HFFc6 (cell line): ENCODE measurements around the gene SERPINA5. TPM values are rescaled to one million over a fixed set of nuclear protein-coding genes. Genes with fewer than 3 reads are reported as not detected.

ENCODE experiments used
- DNase-seq: peaks from one replicate; pipeline ENCODE4 v3.0.0-alpha.2; 2018
- H3K27ac Mint-ChIP-seq: 2 replicates; pipeline ENCODE4 v1.8.0; 2020; ENCODE audit warnings: mild to moderate bottlenecking, mixed read lengths
- H3K27me3 Mint-ChIP-seq: 2 replicates; pipeline ENCODE4 v1.8.0; 2021; ENCODE audit warnings: mild to moderate bottlenecking, moderate library complexity, mixed read lengths; ENCODE audit not compliant: insufficient read depth
- H3K36me3 Mint-ChIP-seq: 2 replicates; pipeline ENCODE4 v1.8.0; 2021; ENCODE audit warnings: low read depth, mixed read lengths
- H3K4me1 Mint-ChIP-seq: 2 replicates; pipeline ENCODE4 v1.8.0; 2020; ENCODE audit warnings: low read depth, mixed read lengths
- H3K4me3 Mint-ChIP-seq: 2 replicates; pipeline ENCODE4 v1.8.0; 2020; ENCODE audit warnings: mild to moderate bottlenecking, moderate library complexity, mixed read lengths
- H3K9me3 Mint-ChIP-seq: 2 replicates; pipeline ENCODE4 v1.8.0; 2020; ENCODE audit warnings: mild to moderate bottlenecking, mixed read lengths
- CTCF ChIP-seq: fragments of 200-600 bp; sonication (generic); IDR thresholded peaks from 2 replicates; pipeline ENCODE4 v1.5.0; 2021; ENCODE audit warnings: antibody characterized with exemption, mild to moderate bottlenecking
- total RNA-seq, 6 experiments: library from RNA; stranded (reverse); fragmentation: NEBNext Ultra II Directional; extraction: Animal tissue kit (Norgen Biotek cat#: 25700); gene quantifications; 2 replicates in 1 of 6; 3 replicates in 5 of 6; pipeline ENCODE4 v1.2.3, GENCODE V29; 2021

Gene SERPINA5
- total RNA-seq, 6 experiments from 2014 or later = not detected

DNA sequence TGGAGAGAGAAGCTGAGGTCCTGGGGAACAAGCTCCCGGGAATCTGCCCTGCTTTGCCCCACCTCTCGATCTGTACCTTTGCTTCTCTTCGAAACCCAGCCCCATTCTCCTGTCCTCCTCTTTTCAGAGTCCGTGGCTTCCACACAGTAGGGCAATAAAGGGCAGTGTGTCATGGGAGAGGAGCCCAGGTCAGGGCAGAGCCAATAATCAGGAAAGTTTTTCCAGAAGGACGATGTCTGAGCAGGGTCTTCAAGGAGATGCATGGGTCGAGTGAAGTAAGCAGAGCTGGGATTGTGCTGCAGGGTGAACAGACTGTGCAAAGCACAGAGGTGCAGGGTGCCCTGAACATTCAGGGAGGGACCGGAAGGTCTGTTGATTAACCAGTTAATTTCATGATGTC, 42.0 kb upstream of the SERPINA5 start:
- Mint-ChIP-seq H3K9me3 (peaks cover 44% of the 10 kb centered on the region), H3K36me3 (peaks cover 4% of the 10 kb centered on the region; the same call in 1 of the 2 replicates), H3K27me3 (peaks cover 1% of the 10 kb centered on the region), H3K27ac (no peak overlapping the region), H3K4me1 (no peaks in the 10 kb centered on the region), H3K4me3 (no peak overlapping the region)
- no peak for TF ChIP-seq CTCF
- DNase-seq = no peak

DNA sequence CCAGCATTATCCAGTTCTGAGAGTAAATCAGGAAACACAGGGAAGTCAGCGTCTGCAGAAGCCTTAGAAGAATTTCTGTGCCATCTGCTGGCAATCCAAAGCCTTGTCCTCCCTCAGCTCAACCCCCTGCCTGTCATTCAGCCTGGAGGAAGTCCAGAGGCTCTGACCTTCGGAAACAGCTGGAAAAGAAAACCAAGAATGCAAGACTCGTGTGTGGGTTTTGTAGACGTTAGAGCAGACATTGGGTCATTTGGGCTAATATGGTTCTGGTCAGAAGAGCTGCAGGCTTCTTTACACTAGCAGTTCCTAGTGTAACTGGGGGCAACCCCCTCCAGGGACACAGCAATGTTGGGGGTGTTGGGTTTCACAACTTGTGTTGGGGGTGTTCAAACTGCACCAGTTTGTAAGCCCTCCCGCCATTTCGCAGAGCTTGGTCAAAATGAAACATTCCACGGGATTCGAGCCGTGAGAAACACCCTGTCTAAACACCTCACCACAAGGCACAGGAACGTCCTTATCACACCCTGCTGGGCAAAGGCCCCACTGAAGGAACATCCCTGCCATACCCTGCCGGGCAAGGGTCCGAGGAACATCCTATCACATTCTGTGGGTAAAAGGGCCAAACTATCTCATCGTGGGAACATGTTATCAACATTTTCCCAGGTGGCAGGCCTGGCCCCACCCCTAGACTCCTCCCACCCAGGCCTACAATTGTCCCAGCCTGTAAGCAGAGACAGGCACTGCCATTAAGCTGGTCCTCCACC, 41.0 kb upstream of the SERPINA5 start:
- TF ChIP-seq CTCF = no peak
- Mint-ChIP-seq H3K27ac (no peak overlapping the region), H3K4me3 (no peak overlapping the region), H3K4me1 (no peaks in the 10 kb centered on the region), H3K9me3 (peaks cover 45% of the 10 kb centered on the region), H3K27me3 (peaks cover 1% of the 10 kb centered on the region), H3K36me3 (peaks cover 4% of the 10 kb centered on the region; the same call in 1 of the 2 replicates)
- no peak for DNase-seq

DNA sequence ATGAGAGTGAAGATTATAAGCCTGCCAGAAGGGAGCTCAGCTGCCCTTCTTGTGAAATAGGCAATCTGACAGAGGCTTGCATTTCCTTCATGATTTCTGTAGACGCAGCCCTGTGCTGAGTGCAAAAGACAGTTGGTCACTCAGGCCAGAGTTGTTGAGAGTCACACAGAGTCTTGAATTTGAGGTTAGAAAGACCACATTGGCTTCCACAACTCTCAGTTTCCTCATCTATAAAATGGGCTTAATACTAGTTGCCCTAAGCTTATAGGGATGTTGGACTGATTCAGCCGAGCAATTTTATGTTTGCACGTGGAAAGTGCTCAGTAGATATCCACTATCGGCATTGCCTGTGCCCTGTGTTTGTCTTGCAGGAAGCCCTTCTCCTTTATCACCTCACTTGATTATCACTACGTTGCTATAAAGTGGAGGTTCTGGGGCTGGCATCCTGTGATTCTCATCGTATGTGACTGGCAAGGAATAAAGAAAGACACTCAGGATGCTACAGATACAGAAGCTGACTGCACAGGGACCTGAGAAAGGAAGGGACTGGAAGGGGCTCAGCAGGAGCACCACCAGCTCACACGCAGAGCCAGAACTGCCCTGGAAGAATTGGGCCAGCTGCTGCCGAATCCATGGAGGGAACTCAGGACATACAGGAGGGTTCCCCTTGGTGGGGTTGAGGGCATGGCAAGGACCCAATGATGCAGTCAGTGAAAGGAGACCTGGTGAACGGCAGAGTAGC, 39.8 kb upstream of the SERPINA5 start:
- peaks cover 57% of the 10 kb centered on the region for H3K9me3 Mint-ChIP-seq
- peaks cover 4% of the 10 kb centered on the region for H3K36me3 Mint-ChIP-seq
- H3K27me3 Mint-ChIP-seq = peaks cover 1% of the 10 kb centered on the region
- no peak for TF ChIP-seq CTCF
- DNase-seq = no peak
- no peak overlapping the region for H3K27ac Mint-ChIP-seq
- H3K4me3 Mint-ChIP-seq = no peak overlapping the region
- H3K4me1 Mint-ChIP-seq = no peaks in the 10 kb centered on the region

GRCh38 chr14:94542111-94542810, 39.0 kb upstream of the SERPINA5 start:
- no peaks in the 10 kb centered on the region for H3K4me1 Mint-ChIP-seq
- no peak for TF ChIP-seq CTCF
- no peak overlapping the region for H3K4me3 Mint-ChIP-seq
- peaks cover 63% of the 10 kb centered on the region for H3K9me3 Mint-ChIP-seq
- DNase-seq = no peak
- H3K36me3 Mint-ChIP-seq = peaks cover 4% of the 10 kb centered on the region
- peaks cover 1% of the 10 kb centered on the region for H3K27me3 Mint-ChIP-seq
- no peak overlapping the region for H3K27ac Mint-ChIP-seq

- no peak for TF ChIP-seq CTCF
- H3K4me1 Mint-ChIP-seq = no peaks in the 10 kb centered on the region
- no peak overlapping the region for H3K4me3 Mint-ChIP-seq
- peaks cover 67% of the 10 kb centered on the region for H3K9me3 Mint-ChIP-seq
- DNase-seq = no peak
- H3K27ac Mint-ChIP-seq = no peak overlapping the region
- peaks cover 4% of the 10 kb centered on the region for H3K36me3 Mint-ChIP-seq
- H3K27me3 Mint-ChIP-seq = peaks cover 1% of the 10 kb centered on the region
Observed at GRCh38 chr14:94542811-94543440, 38.3 kb upstream of the SERPINA5 start.
